ENCODE measurements around the gene DZANK1.
"Not testable (repeated sequence)": the region's sequence is repeated elsewhere in the genome, so short reads cannot be mapped to it uniquely, and the experiment has no call there.

DZANK1 gene

DNA sequence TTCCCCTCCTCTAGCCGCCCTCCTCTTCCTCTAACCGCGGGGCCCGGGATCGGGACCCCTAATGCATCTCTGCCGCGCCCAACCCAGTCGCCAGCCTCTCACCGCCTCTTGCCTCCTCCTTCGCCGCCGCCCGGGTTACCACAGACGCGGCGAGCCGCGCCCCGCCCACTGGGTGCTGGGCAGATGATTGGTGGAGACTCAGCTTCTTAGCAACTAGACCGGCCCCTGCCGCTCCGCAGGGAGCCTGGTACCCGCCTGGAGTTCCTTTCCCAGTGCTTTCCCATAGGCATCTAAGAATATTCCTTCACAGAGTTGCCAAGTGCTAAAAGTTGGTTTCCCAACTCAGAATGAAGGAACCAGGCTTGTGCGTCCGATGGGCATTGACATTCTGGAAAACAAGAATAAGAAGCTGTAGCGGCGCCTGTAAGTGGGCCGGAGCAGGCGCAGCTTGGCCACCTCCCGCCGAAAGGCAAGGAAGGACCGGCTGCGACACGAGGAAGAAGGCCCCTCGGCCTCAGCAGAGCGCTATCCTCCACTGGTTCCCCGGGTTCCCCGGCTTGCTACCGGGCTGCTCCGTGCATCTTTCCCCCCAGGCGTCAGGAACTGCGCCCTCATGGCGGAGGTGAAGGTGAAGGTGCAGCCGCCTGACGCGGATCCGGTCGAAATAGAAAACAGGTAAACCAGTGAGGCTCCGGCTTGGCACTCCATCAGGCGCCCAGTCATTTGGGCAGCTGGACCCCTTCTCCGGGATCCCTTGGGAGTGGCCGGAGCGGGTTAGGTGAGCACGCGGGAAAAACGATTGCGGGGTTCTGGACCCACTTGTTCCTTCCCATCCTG is at the start of gene DZANK1, which contains the start of gene POLR3F:
DZANK1 (minus strand) TSS at position 137 of the 837 bp plus-strand sequence. CDS start 1,672 bp downstream, outside the sequence.
POLR3F (plus strand) TSS at position 497 of the 837 bp plus-strand sequence; CDS start at position 614, 117 bp downstream.
- DNase-seq (ENCODE audit: low read depth in 3 of 3) = peak; percentile 88 to 91 (median 90)

- DNase-seq (ENCODE audit: low read depth in 3 of 3) = no peak
These were observed 49.1 kb upstream of the DZANK1 start for GRCh38 chr20:18515973-18516372.

DNA sequence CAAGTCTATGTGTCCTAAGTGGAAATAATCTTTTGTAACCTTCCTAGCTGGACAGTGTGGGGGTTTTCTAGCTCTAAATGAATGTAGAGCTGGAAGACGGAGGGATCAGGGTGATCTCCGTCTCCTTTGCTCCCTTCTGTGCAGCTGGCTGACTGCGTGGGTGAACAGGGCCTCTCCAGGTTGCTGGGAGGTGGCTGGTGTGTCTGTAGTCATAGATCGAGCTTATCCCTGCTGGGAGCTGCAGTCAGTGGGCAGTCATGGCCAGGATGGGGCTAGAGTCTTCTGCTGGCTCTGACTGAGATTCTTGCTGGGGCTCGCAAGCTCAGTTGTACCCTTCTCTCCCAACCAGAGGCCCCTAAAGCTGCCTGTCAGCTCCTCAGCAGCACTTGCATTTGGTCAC is 47.3 kb upstream of the DZANK1 start:
- no peak for DNase-seq (ENCODE audit: low read depth in 3 of 3)

- DNase-seq (ENCODE audit: low read depth in 3 of 3) = no peak
These were observed 46.4 kb upstream of the DZANK1 start for GRCh38 chr20:18513208-18513607.

- DNase-seq (ENCODE audit: low read depth in 3 of 3) = no peak
These were observed 44.7 kb upstream of the DZANK1 start for GRCh38 chr20:18511571-18511970.

DNA sequence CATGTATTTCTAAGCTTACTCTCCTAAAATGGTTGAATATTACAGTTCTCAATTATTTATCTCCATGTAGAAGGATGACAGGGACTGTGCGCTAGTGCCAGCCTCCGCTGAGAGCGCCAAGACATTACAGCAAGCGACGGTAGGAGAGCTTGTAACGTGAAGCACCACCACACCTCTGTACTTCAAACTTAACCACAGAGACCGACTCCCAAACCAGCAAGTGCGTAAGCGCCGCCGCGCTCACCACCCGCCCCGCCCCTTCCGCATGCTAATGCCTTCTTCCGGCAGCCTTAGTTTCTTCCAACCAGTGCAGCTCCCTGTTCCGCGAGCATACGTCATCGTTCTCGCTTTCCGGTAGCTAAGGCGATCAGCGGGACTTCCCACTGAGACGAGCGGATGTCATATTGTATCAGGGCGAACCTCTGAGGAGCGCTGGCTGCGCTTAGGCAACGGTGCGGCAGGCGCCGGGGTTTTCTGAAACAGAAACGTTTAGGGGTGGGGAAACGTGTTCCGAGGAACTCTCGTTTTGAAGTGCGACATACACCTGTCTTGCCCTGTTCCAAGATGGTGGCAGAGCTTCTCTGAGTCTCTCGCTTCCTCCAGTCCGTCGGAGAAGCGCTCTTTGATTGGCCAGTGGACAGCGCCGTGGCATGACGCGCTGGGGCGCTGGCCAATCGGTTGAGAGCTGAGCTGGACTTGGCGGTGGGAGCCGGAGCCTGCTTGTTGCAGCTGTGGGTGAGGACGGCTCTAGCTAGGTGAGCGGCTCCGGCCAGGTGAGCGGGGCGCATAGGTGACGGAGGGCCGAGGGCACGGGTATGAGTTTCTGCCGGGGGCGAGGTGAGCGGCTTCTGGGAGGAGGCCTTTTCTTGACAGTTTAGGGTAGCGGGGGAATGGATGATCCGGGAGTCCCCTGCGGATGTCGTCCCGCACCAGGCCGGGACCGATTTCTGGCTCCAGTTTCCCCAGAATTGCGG is 40.7 kb upstream of the DZANK1 start, which contains the start of gene SEC23B:
SEC23B (plus strand) TSS at position 723 of the 974 bp plus-strand sequence. CDS start 2,896 bp downstream, outside the sequence.
- peak; percentile 95 to 98 (median 97) for DNase-seq (ENCODE audit: low read depth in 3 of 3)

- peak in 1 of 3 donors; percentile 14 for DNase-seq (ENCODE audit: low read depth in 3 of 3)
These were observed 39.9 kb upstream of the DZANK1 start for GRCh38 chr20:18506744-18507143.

- no peak for DNase-seq (ENCODE audit: low read depth in 3 of 3)
These were observed 37.7 kb upstream of the DZANK1 start for GRCh38 chr20:18504479-18505060.

DNA sequence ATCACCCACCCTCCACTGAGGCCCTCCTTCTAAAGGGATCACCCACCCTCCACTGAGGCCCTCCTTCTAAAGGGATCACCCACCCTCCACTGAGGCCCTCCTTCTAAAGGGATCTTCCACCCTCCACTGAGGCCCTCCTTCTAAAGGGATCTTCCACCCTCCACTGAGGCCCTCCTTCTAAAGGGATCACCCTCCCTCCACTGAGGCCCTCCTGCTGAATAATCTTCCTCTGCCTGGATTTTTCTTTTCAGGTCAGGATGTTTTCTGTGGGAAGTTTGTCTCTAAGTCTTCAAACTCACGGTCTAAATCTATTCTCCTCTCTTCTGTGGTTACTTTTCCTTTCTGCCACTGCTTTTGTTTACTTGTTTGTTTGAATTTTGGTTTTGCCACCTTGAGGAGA is 34.8 kb upstream of the DZANK1 start:
- not testable (repeated sequence) for DNase-seq (ENCODE audit: low read depth in 3 of 3)

DNA sequence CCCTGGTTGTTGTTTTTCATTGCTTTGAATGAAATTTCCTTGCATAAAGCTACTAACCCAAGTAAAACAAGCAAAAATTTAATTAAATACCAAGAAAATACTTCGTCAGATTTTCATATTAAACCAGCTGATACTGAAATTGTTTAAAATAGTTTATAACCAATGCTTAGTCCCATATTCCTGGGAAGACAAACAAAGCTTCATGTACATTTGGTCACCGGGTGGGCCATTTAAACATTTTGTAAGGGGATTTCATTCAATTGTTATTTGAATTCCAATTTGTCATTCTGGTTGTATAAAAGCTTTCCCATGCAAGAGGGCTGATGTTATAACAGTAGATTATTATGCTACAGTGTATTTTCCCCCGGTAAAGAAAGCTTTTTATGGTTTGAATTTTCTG is 30.8 kb upstream of the DZANK1 start:
- no peak for DNase-seq (ENCODE audit: low read depth in 3 of 3)

DNA sequence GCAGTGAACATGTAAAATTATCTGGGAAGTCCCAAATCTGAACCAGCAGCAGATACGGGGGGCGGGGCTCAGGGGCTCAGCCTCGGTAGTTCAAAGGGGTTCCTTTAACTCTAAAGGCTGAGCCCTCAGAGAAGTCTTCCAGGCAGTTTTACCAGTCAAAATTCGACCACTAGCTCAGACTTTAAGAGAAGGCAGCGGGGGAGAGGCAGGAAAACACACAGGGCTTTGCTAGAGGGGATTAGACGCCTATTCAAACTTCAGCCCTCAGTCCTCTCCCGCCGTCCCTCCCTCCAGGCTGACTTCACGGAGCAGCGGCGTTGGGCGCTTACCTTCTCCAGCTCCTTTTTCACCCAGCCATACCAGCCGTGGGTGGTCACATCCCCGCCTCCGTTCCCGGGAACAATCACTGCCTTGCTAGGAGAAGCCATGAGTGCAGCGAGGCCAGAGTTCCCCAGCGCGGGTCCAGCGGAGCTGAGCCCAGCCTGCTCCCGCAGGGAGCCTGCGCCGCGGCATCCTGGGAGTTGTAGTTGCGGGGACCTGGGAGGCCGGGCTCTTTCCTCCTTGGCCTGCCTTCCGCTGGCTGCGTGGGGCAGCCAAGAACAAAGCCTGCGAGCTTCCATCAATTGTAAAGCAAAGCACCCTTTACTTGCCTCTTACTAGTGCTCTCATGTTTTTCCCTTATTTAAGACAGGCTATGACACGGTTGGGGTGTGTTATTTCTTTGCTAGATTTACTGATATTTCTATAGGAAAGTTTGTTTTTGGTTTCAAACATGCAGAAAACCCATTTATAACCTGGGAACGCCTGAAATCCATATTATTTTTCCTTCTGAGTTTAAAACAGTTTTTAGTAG is 30.1 kb upstream of the DZANK1 start, which contains the start of gene RBBP9:
RBBP9 (minus strand) TSS at position 486 of the 853 bp plus-strand sequence; CDS start at position 428, 58 bp downstream.
- DNase-seq (ENCODE audit: low read depth in 3 of 3) = peak; percentile 55 to 63 (median 57)

DNA sequence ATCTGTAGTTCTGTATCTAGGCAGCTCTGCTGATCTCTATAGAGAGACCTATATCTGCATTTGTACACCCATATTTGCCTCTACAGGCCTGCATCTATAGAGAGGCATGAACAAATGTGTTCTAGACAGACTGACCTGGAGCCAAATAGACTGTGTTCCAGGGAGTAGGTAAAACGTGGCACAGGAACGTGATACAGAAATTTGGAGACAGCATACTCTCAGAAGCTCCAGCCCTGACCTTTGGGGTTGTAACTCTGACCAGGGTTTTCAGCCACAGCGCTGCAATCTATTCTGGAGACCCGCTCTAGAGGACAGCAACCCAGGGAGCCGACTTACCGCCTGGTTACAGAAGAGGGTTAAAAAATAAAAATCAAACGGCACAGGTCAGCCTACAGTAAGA is 29.2 kb upstream of the DZANK1 start:
- no peak for DNase-seq (ENCODE audit: low read depth in 3 of 3)

DNA sequence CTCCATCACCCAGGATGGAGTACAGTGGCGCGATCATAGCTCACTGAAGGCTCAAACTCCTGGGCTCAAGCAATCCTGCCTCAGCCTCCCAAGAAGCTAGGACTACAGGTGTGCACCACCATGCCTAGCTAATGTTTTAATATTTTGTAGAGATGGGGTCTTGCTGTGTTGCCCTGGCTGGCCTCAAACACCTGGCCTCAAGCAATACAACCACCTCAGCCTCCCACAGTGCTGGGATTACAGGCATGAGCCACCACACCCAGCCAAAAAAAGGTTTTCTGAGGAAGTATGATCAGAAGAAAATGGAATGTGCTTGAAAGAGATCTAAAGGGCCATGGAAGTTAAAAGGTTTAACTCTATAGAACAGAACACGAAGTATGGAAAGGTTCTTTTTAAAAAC is 21.5 kb upstream of the DZANK1 start:
- DNase-seq (ENCODE audit: low read depth in 3 of 3) = no peak

DNA sequence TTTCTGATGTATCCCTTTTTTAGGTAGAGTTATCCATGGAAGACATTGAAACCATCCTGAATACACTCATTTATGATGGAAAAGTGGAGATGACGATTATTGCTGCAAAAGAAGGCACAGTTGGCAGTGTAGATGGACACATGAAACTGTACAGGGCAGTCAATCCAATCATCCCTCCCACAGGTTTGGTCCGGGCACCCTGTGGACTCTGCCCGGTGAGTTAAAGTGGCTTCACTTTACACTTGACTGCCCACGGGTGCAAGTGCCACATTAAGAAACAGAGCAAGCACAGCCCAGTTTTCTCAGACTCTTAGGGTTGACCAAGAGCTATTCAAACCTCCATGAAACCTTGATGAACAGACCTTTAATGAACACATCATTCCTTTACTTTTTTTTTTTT is 14.8 kb upstream of the DZANK1 start:
- no peak for DNase-seq (ENCODE audit: low read depth in 3 of 3)

DNA sequence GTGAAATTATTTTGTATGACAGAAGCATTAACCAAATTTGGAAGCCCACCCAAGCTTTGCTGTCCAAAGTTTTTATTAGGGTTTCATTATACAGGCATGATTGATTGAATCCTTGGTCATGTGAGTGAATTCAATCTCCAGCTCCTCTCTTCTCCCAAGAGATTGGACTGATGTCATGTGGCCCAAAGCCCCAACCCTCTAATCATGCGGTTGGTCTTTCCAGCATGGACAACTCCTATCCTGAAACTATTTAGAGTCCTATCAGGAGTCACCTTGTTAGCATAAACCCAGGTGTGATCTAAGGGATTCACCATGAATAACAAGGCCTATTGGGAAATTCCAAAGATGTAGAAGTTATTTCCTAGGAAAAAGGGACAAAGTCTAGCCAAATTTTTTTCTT is 11.0 kb upstream of the DZANK1 start:
- DNase-seq (ENCODE audit: low read depth in 3 of 3) = no peak

DNA sequence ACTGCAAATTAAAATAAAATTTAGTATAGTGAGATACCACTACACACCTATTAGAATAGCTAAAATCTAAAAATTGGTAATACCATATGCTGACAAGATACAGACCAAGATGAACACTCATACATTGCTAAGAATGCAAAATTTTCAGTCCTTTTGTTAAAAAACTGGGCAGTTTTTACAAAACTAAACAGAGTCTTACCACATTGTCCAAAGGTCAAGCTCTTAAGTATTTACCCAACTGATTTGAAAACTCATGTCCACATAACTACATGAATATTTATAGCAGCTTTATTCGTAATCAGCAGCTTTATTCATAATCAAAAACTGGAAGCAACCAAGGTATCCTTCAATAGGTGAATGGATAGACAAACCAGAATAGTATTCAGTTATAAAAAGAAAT is 10.4 kb upstream of the DZANK1 start:
- DNase-seq (ENCODE audit: low read depth in 3 of 3) = no peak

DNA sequence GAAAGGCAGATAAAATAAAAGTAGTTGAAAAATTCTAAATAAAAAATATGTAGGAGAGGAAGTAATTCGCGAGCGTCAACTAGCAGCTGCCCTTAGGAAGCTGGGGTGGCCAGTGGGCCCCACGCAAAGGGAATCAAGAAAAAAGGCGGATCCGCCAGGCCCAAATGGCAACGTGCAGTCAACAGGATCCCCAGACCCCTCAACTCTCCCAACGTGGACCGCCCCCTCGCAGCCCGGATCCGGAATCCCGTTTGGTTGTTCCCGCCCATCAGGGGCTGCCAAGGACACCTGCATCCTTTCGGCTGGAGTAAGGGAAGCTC is 296 bp downstream of the DZANK1 start:
- DNase-seq (ENCODE audit: low read depth in 3 of 3) = no peak

DNA sequence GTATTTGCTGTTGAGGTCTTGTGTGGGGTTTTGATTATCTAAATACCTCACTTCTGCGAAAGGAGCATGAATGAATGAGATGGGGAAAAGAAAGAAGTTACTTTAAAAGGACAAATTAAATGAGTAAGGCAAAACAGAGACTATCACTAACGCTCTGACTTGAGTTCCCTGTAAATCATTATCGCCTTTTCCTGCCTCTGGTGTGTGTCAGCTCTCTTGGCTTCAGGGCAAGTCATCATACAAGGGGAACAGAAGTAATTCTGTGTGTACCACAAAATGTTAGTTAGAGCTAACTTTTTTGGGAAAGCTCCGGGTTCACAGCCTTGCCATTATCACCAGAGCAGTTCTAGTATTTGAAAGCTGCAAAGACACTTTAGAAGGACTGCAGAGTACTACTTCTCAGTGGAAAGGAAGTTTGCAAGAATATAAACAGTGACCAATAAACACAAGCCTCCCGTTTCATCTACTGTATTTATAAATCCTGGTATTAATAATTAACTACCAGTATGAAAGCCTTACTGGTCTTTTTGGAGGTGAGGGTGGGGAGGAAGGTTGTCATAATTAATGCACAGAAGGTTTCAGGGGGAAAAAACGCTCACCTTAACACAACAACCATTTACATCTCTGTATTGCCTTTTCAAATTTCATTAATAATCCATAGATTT is 1.2 kb downstream of the DZANK1 start:
- no peak for DNase-seq (ENCODE audit: low read depth in 3 of 3)

DNA sequence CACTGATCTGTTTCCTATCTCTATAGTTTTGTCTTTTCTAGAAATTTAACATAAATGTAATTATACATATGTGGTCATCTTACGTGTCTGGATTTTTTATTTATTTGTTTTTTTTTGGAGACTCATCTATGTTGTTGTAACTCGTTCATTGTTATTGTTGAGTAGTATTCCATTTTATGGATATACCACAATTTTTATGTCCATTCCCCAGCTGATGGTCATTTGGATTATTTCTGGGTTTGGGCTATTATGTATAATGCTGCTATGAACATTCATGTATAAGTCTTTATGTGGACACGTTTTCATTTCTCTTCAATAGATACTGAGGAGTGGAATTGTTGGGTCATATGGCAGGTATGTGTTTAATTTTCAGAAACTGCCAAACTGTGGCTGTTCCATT is 10.2 kb downstream of the DZANK1 start:
- no peak for DNase-seq (ENCODE audit: low read depth in 3 of 3)

DNA sequence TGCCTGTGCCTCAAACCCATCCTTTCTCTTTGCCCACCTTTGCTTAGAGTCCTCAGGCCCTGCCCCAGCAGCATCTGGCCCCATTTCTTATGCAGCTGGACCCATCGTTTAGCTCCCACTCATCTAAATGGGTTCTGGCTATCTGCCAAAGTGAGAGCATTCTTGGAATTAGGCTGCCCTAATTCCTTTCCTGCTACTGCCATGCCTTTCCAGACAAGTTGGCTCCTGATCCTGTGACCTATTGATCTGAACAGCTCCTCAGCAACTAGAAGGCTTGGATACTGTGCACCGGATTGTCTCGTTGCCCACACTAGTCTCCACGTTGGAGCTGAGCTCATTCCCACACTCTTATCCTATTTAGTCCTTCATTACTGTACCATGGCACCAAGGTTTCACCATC is 22.9 kb downstream of the DZANK1 start:
- no peak for DNase-seq (ENCODE audit: low read depth in 3 of 3)

Data from stimulated activated CD4-positive, alpha-beta T cell treated with anti-CD3 and anti-CD28 coated beads, TNF-alpha, amount 100 ng/mL, for 48 hours (primary cell).